ENCODE results near the gene JAM3.

DNA sequence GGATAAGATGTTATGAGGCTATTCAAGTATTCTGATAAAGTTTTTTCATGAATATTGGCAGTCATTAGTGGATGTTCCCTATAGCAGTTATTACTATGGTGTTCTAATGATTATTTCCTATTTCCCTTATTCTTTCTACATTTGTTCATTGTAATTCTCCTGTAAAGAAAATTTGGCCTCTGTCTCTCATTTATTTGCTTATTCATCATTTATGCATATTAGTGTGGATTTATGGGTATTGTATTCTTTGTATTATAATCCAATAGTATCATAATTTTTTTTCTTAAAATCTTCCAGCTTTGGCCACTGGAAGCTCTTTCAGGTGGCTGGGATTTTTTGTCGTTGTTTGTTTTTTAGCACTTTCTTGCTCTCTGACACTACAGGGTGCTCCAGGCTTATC lies 47.3 kb downstream of the JAM3 start:
- TF ChIP-seq TAF1 (IDR thresholded peaks at IDR 0.05; ENCODE audit: borderline replicate concordance, low read depth, low read length) = no peak
- no peak for TF ChIP-seq POLR2AphosphoS5 (IDR thresholded peaks at IDR 0.05; ENCODE audit: low read depth, low read length)
